Activated CD8-positive, alpha-beta memory T cell treated with anti-CD3 and anti-CD28 coated beads for 4 hours (primary cell): Measurements from ENCODE around the gene TUBA1C.
"Not testable (repeated sequence)": the region's sequence is repeated elsewhere in the genome, so short reads cannot be mapped to it uniquely, and the experiment has no call there.

Source experiments
- DNase-seq, 2 donors: peaks; one replicate each; pipeline ENCODE4 v3.0.0-alpha.2; 2020; ENCODE audit warnings: low read depth in 2 of 2

Gene TUBA1C

DNA sequence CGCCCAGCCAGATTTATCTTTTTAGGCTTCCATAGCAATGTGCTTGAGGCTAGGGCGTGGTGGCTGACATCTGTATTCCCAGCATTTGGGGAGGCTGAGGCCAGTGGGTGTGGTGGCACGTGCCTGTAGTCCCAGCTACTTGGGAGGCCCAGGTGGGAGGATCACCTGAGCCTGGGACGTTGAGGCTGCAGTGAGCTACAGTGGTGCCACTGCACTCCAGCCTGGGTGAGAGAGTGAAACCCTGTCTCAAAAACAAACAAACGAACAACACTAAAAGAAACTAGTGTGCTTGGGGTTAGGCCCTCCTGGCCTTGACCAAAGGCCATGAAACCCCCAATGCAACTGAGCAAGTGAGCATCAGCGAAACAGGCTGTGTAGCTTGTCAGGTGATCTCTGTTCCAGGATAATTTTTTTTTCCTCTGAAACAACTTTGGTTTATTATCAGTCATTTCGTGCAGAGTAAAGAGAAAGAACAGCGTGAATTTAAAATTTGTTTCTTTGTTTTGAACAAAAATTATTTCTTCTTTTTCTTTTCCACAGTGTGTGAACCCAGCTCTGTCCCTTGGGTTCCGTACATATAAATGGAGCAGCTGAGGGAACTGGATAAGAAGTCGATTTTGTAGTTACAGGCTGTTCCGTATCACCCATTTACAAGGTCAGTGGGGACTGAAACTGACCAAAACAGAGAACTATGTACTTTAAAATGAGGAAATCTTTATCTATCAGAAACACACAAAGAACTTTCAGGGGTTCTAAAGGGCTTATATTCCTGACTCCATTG, 8.8 kb upstream of the TUBA1C start:
- DNase-seq = no peak

- not testable (repeated sequence) for DNase-seq
Observed at GRCh38 chr12:49257508-49258184, 7.2 kb upstream of the TUBA1C start.

GRCh38 chr12:49259452-49259851, 5.4 kb upstream of the TUBA1C start:
- DNase-seq = no peak

DNA sequence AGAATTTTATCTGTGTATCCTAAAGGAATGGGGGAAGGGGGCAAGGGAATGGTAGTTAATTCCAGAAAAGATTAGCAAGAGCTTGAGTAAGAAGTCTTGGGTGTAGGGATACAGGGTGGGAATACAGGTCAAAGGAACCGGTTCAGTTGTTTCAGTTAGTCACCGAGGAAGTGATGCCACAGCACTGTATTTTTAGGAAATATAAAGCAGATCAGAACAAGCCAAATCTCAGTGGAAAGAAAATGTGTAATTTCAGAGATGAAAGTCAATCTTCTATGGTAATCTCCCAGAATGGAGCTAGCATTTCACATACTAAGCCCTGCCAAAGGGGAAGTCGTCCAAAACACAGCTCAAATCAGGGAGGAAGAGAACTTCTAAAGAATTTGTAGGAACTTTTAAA, 4.7 kb upstream of the TUBA1C start:
- no peak for DNase-seq

- no peak for DNase-seq
Observed at GRCh38 chr12:49260571-49261363, 4.1 kb upstream of the TUBA1C start.

DNA sequence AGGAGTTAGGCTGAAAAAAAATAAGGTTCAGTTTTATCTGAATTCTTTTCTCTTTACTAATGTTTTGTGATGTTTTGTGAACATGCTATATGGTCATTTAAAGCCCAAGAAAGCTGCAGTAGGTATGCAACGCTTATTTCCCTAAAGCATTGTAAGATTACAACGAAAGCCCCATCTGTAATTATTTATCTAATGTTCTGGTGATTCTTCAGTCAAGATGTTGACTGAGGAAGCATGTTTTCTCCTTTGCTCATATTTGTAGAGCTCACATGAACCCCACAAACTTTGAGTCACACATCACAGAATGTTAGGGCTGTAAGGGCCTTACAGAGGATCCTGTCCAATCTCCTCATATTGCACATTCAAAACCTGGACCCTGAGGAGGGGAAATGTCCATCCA, 3.2 kb upstream of the TUBA1C start:
- no peak for DNase-seq

DNA sequence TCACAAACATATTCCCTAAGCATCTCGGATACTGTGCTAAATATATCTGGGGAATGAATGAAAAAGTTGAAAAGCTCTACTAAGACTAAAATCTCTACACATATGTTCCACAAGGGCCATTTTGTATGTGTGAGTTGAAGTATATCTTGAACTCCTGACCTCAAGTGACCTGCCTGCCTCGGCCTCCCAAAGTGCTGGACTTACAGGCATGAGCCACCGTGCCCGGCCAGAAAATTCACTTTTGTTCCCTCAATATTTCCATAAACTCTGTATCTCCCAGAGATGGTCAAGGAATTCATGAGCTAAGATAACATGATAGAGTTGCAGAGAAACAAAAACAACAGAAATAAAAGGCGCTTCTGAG, 1.5 kb upstream of the TUBA1C start:
- DNase-seq = no peak

GRCh38 chr12:49264466-49264872, 413 bp upstream of the TUBA1C start:
- DNase-seq = no peak

GRCh38 chr12:49269191-49269590, 4.3 kb downstream of the TUBA1C start:
- DNase-seq = not testable (repeated sequence)

- no peak for DNase-seq
Observed at GRCh38 chr12:49272790-49273725, 8.2 kb downstream of the TUBA1C start.

- DNase-seq = no peak
Observed at GRCh38 chr12:49273726-49274395, 9.0 kb downstream of the TUBA1C start.

GRCh38 chr12:49274396-49275069, 9.7 kb downstream of the TUBA1C start:
- DNase-seq = no peak

GRCh38 chr12:49276304-49277290, 11.7 kb downstream of the TUBA1C start:
- DNase-seq = no peak

DNA sequence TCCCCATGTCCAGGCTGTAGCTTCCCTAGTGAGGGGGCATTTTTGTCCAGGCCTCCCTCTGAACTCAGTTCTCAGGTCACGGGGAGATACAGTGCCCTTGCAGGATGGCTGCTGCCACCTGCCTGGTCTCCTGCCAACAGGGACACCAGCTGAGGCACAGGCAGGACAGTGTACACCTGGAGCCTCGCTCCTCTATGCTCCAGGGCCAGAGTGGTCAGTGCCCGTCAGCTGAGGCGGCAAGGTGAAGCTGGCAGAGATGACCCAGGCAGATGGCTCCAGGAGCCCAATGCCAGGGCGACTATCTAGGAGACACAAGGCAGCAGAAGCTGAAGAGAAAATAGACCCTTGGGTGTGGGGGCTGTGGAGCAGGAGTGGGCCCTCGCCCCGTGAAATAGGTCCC, 12.6 kb downstream of the TUBA1C start:
- DNase-seq = no peak

DNA sequence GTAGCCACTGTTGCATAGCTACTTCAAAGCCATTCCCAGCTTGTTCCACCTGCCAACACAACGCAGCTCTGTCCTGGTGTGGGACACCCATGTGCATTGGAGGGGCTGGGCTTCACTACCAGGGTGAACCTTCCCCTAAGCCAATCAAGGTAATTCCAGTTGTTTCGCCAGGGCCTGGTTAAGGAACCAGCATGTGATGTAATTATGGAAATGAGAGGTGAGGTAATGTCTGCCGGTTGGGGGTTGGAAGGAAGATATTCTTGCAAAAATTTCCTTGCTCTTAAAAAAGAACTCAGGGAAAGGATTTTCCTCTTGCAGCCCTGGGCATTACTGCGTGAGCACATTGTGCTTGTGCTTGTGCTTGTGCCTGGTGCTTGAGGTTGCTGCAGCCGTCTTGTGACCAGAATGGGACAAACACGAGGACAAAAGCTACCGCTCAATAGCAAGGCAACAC, 14.9 kb downstream of the TUBA1C start:
- DNase-seq = no peak

- not testable (repeated sequence) for DNase-seq
Observed at GRCh38 chr12:49280545-49280944, 15.7 kb downstream of the TUBA1C start.

- no peak for DNase-seq
Observed at GRCh38 chr12:49282302-49282701, 17.4 kb downstream of the TUBA1C start.

DNA sequence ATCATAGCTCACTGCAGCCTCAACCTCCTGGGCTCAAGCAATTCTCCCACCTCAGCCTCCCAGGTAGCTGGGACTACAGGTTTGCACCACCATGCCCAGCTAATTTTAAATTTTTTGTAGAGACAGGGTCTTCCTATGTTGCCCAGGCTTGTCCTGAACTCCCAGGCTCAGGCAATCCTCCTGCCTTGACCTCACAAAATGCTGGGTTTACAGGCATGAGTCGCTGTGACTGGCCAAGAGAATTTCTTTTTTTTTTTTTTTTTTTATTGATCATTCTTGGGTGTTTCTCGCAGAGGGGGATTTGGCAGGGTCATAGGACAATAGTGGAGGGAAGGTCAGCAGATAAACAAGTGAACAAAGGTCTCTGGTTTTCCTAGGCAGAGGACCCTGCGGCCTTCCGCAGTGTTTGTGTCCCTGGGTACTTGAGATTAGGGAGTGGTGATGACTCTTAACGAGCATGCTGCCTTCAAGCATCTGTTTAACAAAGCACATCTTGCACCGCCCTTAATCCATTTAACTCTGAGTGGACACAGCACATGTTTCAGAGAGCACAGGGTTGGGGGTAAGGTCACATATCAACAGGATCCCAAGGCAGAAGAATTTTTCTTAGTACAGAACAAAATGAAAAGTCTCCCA, 18.0 kb downstream of the TUBA1C start:
- DNase-seq = not testable (repeated sequence)
